Measurements from ENCODE around the gene PCP2. TPM values are rescaled to one million over a fixed set of nuclear protein-coding genes. Genes with fewer than 3 reads are reported as not detected.

The PCP2 gene
- total and polyA plus RNA-seq, 2 of the 13 experiments (the other 11 are each of a cell fraction or from before 2014, with no cell fraction given): 0.62 TPM; not detected in 1

DNA sequence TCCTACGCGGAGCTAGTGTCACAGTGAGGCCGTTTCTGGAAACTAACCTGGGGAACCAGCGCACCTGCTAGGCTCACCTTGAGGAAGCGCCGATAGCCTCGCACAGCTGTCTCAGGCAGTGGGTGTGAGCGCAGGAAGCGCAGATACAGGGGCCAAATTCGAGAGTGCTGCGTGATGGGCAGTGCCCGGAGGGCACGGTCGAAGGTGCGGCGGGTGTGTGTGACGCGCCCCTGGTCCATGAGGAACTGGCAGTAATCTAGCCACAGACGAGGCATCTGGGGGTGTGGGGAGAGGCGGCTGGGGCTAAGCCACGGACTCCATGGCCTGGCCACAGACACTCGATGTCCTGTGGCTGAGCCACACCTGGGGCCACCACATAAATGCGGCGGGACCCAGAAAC, 6.4 kb downstream of the PCP2 start (continued):
- TF ChIP-seq, protein P1, sequence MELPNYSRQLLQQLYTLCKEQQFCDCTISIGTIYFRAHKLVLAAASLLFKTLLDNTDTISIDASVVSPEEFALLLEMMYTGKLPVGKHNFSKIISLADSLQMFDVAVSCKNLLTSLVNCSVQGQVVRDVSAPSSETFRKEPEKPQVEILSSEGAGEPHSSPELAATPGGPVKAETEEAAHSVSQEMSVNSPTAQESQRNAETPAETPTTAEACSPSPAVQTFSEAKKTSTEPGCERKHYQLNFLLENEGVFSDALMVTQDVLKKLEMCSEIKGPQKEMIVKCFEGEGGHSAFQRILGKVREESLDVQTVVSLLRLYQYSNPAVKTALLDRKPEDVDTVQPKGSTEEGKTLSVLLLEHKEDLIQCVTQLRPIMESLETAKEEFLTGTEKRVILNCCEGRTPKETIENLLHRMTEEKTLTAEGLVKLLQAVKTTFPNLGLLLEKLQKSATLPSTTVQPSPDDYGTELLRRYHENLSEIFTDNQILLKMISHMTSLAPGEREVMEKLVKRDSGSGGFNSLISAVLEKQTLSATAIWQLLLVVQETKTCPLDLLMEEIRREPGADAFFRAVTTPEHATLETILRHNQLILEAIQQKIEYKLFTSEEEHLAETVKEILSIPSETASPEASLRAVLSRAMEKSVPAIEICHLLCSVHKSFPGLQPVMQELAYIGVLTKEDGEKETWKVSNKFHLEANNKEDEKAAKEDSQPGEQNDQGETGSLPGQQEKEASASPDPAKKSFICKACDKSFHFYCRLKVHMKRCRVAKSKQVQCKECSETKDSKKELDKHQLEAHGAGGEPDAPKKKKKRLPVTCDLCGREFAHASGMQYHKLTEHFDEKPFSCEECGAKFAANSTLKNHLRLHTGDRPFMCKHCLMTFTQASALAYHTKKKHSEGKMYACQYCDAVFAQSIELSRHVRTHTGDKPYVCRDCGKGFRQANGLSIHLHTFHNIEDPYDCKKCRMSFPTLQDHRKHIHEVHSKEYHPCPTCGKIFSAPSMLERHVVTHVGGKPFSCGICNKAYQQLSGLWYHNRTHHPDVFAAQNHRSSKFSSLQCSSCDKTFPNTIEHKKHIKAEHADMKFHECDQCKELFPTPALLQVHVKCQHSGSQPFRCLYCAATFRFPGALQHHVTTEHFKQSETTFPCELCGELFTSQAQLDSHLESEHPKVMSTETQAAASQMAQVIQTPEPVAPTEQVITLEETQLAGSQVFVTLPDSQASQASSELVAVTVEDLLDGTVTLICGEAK (IDR thresholded peaks at IDR 0.05): no peak
- TF ChIP-seq, protein P1 (CRISPR knock-in tag; IDR thresholded peaks at IDR 0.05): no peak
- TF ChIP-seq TSC22D2 (CRISPR knock-in tag; IDR thresholded peaks at IDR 0.05; ENCODE audit: borderline replicate concordance): no peak
- no peak for TF ChIP-seq HMGXB4 (CRISPR knock-in tag; IDR thresholded peaks at IDR 0.05; ENCODE audit: borderline replicate concordance in 1 of 2, low read depth in 1 of 2)
- no peak for TF ChIP-seq ZFP91 (CRISPR knock-in tag; IDR thresholded peaks at IDR 0.05; ENCODE audit: borderline replicate concordance)
- no peak for TF ChIP-seq ZNF121 (CRISPR knock-in tag; IDR thresholded peaks at IDR 0.05)
- TF ChIP-seq STAG1 (CRISPR knock-in tag; IDR thresholded peaks at IDR 0.05): no peak
- no peak for TF ChIP-seq ISX (CRISPR knock-in tag; conservative IDR thresholded peaks at IDR 0.05)
- TF ChIP-seq HNRNPL (IDR thresholded peaks at IDR 0.05; ENCODE audit: low read depth, low read length): no peak
